Medulla oblongata (tissue), 1 donor: ENCODE measurements around the gene CTSF.

Source experiments
- DNase-seq: peaks from one replicate; pipeline ENCODE4 v3.0.0-alpha.2; 2015; ENCODE audit errors: extremely low spot score

CTSF gene

DNA sequence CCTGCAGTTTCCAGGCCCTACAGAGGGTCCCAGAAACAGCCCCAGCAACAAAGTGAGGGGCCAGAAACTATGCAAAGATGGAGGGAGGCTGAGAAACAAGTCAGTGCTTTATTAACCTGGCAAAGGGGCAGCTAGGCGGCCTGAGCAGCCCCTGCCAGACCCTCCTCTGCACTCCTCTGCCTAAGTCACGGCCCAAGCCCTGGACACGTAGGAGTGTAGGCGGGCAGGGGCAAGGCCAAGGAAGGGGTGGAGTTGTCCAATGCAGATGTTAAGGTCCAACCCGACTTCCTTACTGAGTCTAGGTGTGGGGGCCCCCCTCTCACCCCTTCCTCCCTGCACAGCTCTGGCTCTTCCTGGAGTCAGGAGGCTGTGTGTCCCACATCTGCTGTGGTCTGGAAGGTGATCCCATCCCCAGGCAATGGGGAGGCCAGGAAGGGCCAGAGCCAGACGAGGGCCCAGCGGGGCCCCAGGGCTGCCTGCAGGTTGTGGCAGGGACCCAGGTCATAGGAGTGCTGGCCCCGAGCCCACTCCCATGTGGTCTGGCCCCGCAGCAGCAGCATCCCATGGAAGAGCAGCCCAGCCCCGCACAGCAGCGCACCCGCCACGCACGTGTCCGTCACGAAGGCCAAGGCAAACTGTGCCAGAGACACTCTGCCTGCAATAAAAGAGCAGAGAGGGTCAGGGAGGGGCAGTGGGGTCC is 29.1 kb downstream of the CTSF start:
- no peak for DNase-seq

DNA sequence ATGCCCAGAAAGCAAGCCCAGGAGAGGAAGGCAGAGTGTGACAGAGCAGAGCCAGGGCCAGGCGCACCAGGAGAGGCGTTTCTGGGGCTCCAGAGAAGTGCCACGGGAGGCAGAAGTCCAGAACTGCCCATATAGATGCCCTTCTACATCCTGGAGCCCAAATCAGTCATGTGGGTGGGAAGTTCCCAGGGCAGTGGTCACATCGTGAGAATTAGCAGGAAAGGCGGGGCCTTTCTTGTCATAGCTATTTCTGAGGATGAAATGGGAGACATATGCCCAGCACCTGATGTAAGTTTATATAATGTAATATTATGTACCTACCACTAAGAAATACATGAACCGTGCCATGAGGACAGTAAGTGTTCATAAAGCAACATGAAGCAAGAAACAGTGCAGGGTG is 35.6 kb downstream of the CTSF start:
- DNase-seq, result no peak

DNA sequence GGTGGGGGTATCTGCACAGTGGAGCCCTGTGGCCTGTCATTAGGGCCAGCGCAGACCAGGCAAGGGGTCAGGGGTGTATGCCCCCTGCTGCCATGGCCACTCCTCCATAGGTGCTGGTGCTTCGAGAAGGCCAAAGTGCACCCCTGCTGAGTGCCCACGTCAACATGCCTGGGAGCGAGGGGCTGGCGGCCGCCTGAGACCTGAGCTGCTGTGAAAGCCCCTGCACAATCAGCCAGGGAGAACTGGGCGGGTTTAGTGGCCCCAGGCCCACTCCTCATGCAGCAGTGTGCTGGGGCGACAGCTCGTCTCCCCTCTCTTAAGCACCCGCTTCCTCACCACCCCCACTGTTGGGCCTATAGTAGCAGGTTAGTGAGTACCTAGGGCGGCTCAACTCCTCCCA is 36.6 kb downstream of the CTSF start:
- no peak for DNase-seq

DNA sequence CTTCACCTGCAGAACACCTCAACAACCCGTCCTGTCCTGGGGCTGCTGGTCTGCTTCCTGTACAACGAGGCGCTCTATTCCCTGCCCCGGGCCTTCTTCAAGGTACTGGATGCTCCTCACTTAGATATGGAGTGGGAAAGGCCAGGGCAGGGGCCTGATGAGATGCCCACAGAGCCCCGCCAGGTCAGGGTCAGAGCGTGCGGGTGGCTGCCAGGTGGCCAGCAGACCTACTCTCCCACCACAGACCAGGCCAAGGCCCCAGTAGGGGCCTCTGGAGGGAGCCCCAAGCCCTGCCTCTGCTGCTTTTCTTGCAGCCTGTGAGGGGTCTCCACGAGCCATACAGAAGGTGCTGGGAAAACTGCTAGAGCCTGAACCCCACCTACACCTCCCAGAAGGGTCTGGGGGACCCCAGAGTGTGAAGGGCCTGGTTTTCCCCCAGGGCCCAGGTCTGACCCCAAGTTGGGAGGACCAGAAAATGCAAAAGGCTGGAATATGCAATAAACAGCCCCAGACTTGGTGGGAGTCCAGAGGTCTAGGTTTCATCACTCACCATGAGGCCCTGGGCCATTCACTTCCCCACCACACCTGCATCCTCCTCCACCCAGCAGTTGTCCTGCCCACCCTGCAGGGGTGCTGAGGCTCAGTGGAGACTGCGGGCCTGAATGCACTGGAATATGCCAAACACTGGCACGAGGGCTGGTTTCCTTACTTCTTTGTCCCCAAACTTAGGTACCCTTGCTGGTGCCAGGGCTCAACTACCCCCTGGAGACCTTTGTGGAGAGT is 37.3 kb downstream of the CTSF start:
- DNase-seq, result no peak

DNA sequence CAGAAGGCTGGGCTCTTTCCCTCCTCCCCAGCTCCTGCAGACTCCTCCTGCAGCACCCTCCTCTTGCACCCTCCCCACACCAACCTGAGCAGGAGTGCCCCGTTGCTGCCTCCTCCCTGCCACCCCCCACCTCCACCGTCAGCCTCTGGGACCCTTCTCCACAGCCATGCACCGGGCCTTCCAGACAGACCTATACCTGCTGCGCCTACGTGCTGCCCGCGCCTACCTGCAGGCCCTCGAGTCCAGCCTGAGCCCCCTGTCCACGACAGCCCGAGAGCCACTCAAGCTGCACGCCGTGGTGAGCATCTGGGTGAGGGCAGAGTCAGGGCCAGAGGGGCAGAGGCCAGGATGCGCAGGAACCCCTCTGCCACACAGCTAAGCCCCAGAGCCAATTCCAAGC is 38.8 kb downstream of the CTSF start:
- no peak for DNase-seq

DNA sequence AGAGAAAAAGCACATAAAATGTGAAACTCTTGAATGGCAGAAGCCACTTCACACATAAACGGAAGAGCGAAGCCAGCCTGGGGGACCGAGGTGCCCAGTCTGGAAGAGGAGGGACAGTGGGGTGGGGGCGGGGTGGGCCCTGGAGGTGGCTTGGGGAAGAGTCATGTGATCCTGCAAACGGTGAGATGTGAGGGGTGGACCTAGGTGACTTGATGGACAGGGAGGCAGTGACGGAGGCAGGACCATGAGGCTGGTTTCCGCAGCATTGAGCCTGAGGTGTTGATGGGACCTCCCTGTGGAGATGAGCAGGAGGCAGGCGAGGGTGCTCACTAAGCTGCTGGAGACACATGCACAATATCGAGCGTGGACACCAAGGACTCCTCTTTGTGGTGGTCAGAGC is 39.3 kb downstream of the CTSF start:
- DNase-seq, result no peak

DNA sequence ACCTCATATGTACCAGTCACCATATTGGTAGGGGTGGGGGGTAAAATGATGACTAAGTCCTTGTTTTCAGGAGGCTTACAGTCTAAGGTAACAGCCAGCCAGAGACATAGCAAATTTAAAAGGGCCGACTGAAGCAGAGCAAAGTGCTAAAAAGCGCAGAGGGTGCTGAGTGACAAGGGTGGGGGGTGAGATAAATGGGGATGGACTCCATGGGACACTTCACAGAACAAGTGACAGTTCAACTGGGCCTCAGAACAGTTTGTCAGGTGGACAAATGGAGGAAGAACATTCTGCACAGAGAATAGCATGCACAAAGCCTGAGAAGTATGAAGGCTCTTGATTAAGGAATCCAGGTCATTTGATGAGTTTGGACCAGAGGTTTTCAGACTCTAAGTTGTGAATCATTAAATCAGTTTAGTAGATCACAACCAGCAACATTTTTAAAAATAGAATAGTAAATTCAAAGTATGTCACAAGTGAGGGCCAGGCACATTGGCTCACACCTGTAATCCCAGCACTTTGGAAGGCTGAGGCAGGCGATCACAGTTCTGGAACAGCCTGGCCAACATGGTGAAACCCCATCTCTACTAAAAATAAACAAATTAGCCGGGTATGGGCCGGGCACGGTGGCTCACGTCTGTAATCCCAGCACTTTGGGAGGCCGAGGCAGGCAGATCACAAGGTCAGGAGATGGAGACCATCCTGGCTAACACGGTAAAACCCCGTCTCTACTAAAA is 43.9 kb downstream of the CTSF start:
- no peak for DNase-seq

DNA sequence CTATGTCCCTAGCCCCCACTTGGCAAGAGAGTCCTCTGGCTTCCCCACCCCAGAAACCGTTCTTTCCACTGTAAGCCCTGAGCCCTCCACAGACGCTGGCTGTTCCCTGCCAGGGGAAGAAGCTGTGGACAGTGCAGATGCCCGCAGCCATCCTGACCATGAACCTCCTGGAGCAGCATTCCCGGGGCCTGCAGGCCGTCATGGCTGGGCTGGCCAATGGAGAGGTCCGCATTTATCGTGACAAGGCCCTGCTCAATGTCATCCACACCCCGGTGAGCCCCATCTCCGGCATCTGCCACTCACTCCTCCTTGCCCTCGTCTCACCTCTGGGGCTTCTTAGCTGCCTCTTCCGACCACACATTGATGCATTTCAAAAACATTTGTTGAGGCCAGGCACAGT is 44.8 kb downstream of the CTSF start:
- no peak for DNase-seq
